Neural crest cell (in vitro differentiated cells): ENCODE data around the gene EPS8. TPM values are rescaled to one million over a fixed set of nuclear protein-coding genes. Genes with fewer than 3 reads are reported as not detected.

Experiments used
- DNase-seq: peaks from one replicate; pipeline ENCODE4 v3.0.0; 2021; ENCODE audit warnings: low read depth, mixed read lengths, low spot score
- H3K27ac Mint-ChIP-seq: one replicate; pipeline ENCODE4 v1.8.0; 2021; ENCODE audit warnings: mild to moderate bottlenecking, mixed read lengths; ENCODE audit not compliant: unreplicated experiment
- H3K27me3 Mint-ChIP-seq: 2 replicates; pipeline ENCODE4 v1.8.0; 2021; ENCODE audit warnings: low read depth, mild to moderate bottlenecking, mixed read lengths
- H3K36me3 Mint-ChIP-seq: 2 replicates; pipeline ENCODE4 v1.8.0; 2021; ENCODE audit warnings: low read depth, mild to moderate bottlenecking, mixed read lengths
- H3K4me1 Mint-ChIP-seq: 2 replicates; pipeline ENCODE4 v1.8.0; 2021; ENCODE audit warnings: mixed read lengths
- H3K4me3 Mint-ChIP-seq: one replicate; pipeline ENCODE4 v1.8.0; 2021; ENCODE audit warnings: mild to moderate bottlenecking, mixed read lengths
- H3K9me3 Mint-ChIP-seq: 2 replicates; pipeline ENCODE4 v1.8.0; 2021; ENCODE audit warnings: mixed read lengths
- CTCF ChIP-seq: fragments of 200-600 bp; sonication (generic); conservative IDR thresholded peaks from 2 replicates; pipeline ENCODE4 v1.5.0; 2021; ENCODE audit warnings: antibody characterized with exemption, mild to moderate bottlenecking
- total RNA-seq: library from RNA; stranded (reverse); gene quantifications from 2 replicates; pipeline ENCODE4 v1.2.1, GENCODE V29; 2021

EPS8 gene
- total RNA-seq, 1 donor from 2014 or later = 24.4 TPM

- no peak for TF ChIP-seq CTCF
- H3K4me3 Mint-ChIP-seq = peak overlapping the region; percentile 61
- no peaks in the 10 kb centered on the region for H3K9me3 Mint-ChIP-seq
- no peak for DNase-seq
- no peaks in the 10 kb centered on the region for H3K27me3 Mint-ChIP-seq
- peaks cover 56% of the 10 kb centered on the region for H3K4me1 Mint-ChIP-seq
- no peaks in the 10 kb centered on the region for H3K36me3 Mint-ChIP-seq
- H3K27ac Mint-ChIP-seq = peak overlapping the region; percentile 95
These were observed 11.7 kb downstream of the EPS8 start for GRCh38 chr12:15777355-15778012.

- no peaks in the 10 kb centered on the region for H3K36me3 Mint-ChIP-seq
These were observed 12.7 kb downstream of the EPS8 start for GRCh38 chr12:15776532-15776931.

GRCh38 chr12:15774819-15775218 is 14.4 kb downstream of the EPS8 start:
- Mint-ChIP-seq H3K27me3 (no peaks in the 10 kb centered on the region), H3K36me3 (no peaks in the 10 kb centered on the region), H3K4me1 (peaks cover 61% of the 10 kb centered on the region), H3K9me3 (no peaks in the 10 kb centered on the region), H3K27ac (no peak overlapping the region), H3K4me3 (no peak overlapping the region)
- no peak for DNase-seq
- TF ChIP-seq CTCF = no peak

More at GRCh38 chr12:15776532-15776931, 12.7 kb downstream of the EPS8 start:
- Mint-ChIP-seq H3K4me1 (peaks cover 61% of the 10 kb centered on the region), H3K27ac (no peak overlapping the region), H3K9me3 (no peaks in the 10 kb centered on the region), H3K4me3 (no peak overlapping the region), H3K27me3 (no peaks in the 10 kb centered on the region)
- TF ChIP-seq CTCF = no peak
- DNase-seq = no peak

- H3K9me3 Mint-ChIP-seq = no peaks in the 10 kb centered on the region
- no peak overlapping the region for H3K27ac Mint-ChIP-seq
- H3K4me1 Mint-ChIP-seq = peaks cover 58% of the 10 kb centered on the region
- no peak overlapping the region for H3K4me3 Mint-ChIP-seq
- no peaks in the 10 kb centered on the region for H3K27me3 Mint-ChIP-seq
- DNase-seq = no peak
- H3K36me3 Mint-ChIP-seq = no peaks in the 10 kb centered on the region
- TF ChIP-seq CTCF = peak; percentile 66
These were observed 16.7 kb downstream of the EPS8 start for GRCh38 chr12:15772405-15773018.

GRCh38 chr12:15770581-15770980 is 18.6 kb downstream of the EPS8 start:
- Mint-ChIP-seq H3K36me3 (no peaks in the 10 kb centered on the region), H3K4me3 (no peak overlapping the region), H3K27ac (no peak overlapping the region), H3K9me3 (no peaks in the 10 kb centered on the region), H3K4me1 (peaks cover 48% of the 10 kb centered on the region), H3K27me3 (no peaks in the 10 kb centered on the region)
- no peak for TF ChIP-seq CTCF
- no peak for DNase-seq
